Lung (tissue), 13 donors: ENCODE measurements around the gene ATOH1. TPM values are rescaled to one million over a fixed set of nuclear protein-coding genes. Genes with fewer than 3 reads are reported as not detected.

Experiments used
- ATAC-seq: fragments of 200-7000 bp; cut with Tn5 transposase; one replicate; pipeline ENCODE4 v1.9.1; 2020; ENCODE audit warnings: moderate number of reproducible peaks; ENCODE audit not compliant: insufficient read depth, low FRiP score
- DNase-seq, 3 donors: peaks; one replicate each; pipeline ENCODE4 v3.0.0-alpha.2; 2013 to 2017
- H3K27ac ChIP-seq, 2 donors: one replicate each; pipeline ENCODE4 v1.5.1; 2013; ENCODE audit warnings: mild to moderate bottlenecking in 2 of 2, moderate library complexity in 2 of 2, control low read depth in 1 of 2, inconsistent platforms in 1 of 2, low read depth in 1 of 2, low read length in 1 of 2
- H3K27me3 ChIP-seq, 3 donors: one replicate each; pipeline ENCODE4 v1.5.1; 2013; ENCODE audit warnings: low read length in 2 of 3; ENCODE audit not compliant: control insufficient read depth in 3 of 3, insufficient read depth in 3 of 3
- H3K36me3 ChIP-seq, 4 donors: one replicate each; pipeline ENCODE4 v1.5.1; 2013; ENCODE audit warnings: low read length in 4 of 4, mild to moderate bottlenecking in 1 of 4, moderate library complexity in 1 of 4; ENCODE audit not compliant: control insufficient read depth in 4 of 4, insufficient read depth in 4 of 4
- H3K4me1 ChIP-seq, 5 donors: one replicate each; pipeline ENCODE4 v1.5.1; 2013; ENCODE audit warnings: low read length in 5 of 5, mild to moderate bottlenecking in 2 of 5, moderate library complexity in 1 of 5; ENCODE audit not compliant: control insufficient read depth in 5 of 5, insufficient read depth in 5 of 5
- H3K4me3 ChIP-seq: one replicate; pipeline ENCODE4 v1.5.1; 2013; ENCODE audit warnings: mild to moderate bottlenecking, control low read depth, moderate library complexity
- H3K9ac ChIP-seq, 2 donors: one replicate each; pipeline ENCODE4 v1.5.1; 2013; ENCODE audit warnings: low read length in 2 of 2, control low read depth in 1 of 2; ENCODE audit not compliant: insufficient read depth in 1 of 2
- H3K9me3 ChIP-seq, 4 donors: one replicate each; pipeline ENCODE4 v1.5.1; 2013; ENCODE audit warnings: low read length in 3 of 4, mild to moderate bottlenecking in 1 of 4, moderate library complexity in 1 of 4; ENCODE audit not compliant: control insufficient read depth in 4 of 4, insufficient read depth in 3 of 4
- WGBS, 2 donors: extraction: QIAGEN DNeasy Blood & Tissue Kit; methylation state at CpG; one replicate each; pipeline ENCODE4 v1.1.7; 2013; 5-methylcytosine and 5-hydroxymethylcytosine counted together
- polyA plus RNA-seq, 2 donors: library from polyadenylated mRNA; stranded (reverse); fragments of 200-250 nt; gene quantifications; one replicate each; pipeline ENCODE4 v1.2.1, GENCODE V29; 2013
- small RNA-seq: library from RNA; depleted of rRNA; stranded (forward); fragments of <200 nt; gene quantifications from one replicate; pipeline ENCODE3, GENCODE V24; 2014; ENCODE audit warnings: low replicate concordance
- total RNA-seq, 2 donors: library from RNA; depleted of rRNA in 1 of 2; stranded (reverse); fragments of >200 nt in 1 of 2; gene quantifications; one replicate each; pipeline ENCODE4 v1.2.1, GENCODE V29; 2014 to 2021
- TF ChIP-seq, protein P1 (sequence below): IDR thresholded peaks from 2 replicates; pipeline ENCODE4 v1.5.1; 2012; ENCODE audit warnings: mild to moderate bottlenecking; ENCODE audit errors: control extremely low read depth, extremely low read depth
- donor health status: control.
- donor health status: control.
- donor health status: Bipolar disorder and iron deficiency.
- donor health status: healthy.
- donor health status: DM: yes; HTN: yes; CAD: no.

Gene ATOH1
- total and polyA plus RNA-seq, 4 donors: not detected

DNA sequence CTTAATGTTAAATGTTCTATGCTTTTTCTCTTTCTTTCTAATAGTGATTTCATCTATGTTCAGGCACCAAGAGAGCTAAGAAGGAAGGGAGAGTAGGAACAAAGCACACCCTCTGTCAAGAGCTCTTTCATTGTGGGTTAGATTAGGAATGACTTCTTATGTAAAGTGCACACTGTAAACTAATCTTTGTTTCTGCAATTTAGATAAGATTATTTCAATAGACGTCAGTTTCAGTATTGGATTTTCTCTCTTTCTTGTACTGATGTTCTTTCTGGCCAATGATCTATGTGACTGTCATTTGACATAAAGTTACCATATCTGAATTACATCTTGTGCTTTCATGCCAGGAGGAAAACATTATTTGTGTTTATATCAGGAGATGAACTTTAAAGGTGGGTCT is 48.2 kb downstream of the ATOH1 start:
- H3K9me3 ChIP-seq: no peaks in the 10 kb centered on the region
- no peaks in the 10 kb centered on the region for H3K27me3 ChIP-seq
- H3K27ac ChIP-seq: no peak overlapping the region
- 41 to 70% methylated on average over 1 of the region's 1 CpG for WGBS, 2 donors
- no peak overlapping the region for H3K9ac ChIP-seq
- TF ChIP-seq, protein P1, sequence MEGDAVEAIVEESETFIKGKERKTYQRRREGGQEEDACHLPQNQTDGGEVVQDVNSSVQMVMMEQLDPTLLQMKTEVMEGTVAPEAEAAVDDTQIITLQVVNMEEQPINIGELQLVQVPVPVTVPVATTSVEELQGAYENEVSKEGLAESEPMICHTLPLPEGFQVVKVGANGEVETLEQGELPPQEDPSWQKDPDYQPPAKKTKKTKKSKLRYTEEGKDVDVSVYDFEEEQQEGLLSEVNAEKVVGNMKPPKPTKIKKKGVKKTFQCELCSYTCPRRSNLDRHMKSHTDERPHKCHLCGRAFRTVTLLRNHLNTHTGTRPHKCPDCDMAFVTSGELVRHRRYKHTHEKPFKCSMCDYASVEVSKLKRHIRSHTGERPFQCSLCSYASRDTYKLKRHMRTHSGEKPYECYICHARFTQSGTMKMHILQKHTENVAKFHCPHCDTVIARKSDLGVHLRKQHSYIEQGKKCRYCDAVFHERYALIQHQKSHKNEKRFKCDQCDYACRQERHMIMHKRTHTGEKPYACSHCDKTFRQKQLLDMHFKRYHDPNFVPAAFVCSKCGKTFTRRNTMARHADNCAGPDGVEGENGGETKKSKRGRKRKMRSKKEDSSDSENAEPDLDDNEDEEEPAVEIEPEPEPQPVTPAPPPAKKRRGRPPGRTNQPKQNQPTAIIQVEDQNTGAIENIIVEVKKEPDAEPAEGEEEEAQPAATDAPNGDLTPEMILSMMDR: no peak
- DNase-seq (no peak), ATAC-seq (no peak)
- no peak overlapping the region for H3K4me3 ChIP-seq
- H3K36me3 ChIP-seq: no peaks in the 10 kb centered on the region
- no peaks in the 10 kb centered on the region for H3K4me1 ChIP-seq

DNA sequence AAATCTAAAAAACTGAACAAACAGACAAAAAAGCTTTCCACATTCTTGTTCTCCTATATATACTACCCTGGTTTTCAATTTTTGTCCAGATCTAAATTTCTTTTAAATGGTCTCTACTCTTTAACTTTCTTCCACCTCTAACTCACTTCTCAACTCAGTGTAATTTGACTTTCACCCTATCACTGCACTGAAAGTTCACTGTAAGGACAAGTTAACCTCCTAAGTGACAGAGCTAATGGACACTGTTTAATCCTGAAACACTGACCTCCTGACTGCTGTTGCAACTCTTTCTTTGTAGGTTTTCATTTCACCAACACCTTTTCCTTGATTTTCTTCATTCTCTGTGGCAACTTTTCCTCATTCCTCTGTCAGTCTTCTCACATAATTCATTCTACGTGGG is 50.0 kb downstream of the ATOH1 start:
- Histone ChIP-seq H3K4me3 (no peak overlapping the region), H3K4me1 (no peaks in the 10 kb centered on the region), H3K9me3 (no peaks in the 10 kb centered on the region), H3K9ac (no peak overlapping the region), H3K27me3 (no peaks in the 10 kb centered on the region), H3K36me3 (no peaks in the 10 kb centered on the region), H3K27ac (no peak overlapping the region)
- 64 to 75% methylated on average over 1 of the region's 1 CpG for WGBS, 2 donors
- DNase-seq (no peak), ATAC-seq (no peak)
- TF ChIP-seq, protein P1: no peak

DNA sequence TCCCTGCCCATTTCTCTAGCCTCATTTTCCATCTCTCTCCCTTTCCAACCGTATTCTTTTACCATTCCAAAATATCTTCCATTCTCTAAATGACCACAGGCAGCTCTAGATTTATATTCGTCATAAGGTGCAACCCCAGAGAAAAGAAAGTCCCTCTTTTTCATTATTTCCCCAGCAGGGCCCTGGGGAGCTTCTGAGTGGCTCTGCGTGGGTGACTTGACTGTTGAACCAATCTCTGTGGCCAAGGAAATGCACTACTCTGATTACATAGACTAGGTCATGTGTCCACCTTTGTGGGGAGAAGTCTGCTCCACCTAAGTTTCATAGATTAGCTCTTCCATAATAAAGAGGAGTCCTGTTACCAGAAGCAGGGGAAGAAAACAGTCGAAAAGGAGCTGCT is 51.4 kb downstream of the ATOH1 start:
- TF ChIP-seq, protein P1: no peak
- WGBS, 2 donors: 82 to 93% methylated on average over 4 of the region's 4 CpGs
- Histone ChIP-seq H3K9me3 (no peaks in the 10 kb centered on the region), H3K36me3 (no peaks in the 10 kb centered on the region), H3K27me3 (no peaks in the 10 kb centered on the region), H3K9ac (no peak overlapping the region), H3K4me3 (no peak overlapping the region), H3K27ac (no peak overlapping the region), H3K4me1 (no peaks in the 10 kb centered on the region)
- ATAC-seq (no peak), DNase-seq (no peak)

Small RNA genes within 50 kb of the gene (small RNA-seq; reads per million reads assigned to genes)
- not detected for gene RNA5SP164
